Vagina (tissue), 2 donors: ENCODE results near the gene ZBTB21.

Experiments
- POLR2A ChIP-seq, 2 donors: fragments of 450-650 bp; IDR thresholded peaks; one replicate each; pipeline ENCODE4 v1.6.1; 2017; ENCODE audit warnings: antibody characterized with exemption in 2 of 2, mild to moderate bottlenecking in 2 of 2, moderate library complexity in 2 of 2
- TF ChIP-seq, protein P1 (sequence below), 3 experiments: fragments of 450-650 bp in 2 of 3; fragments of 200-600 bp in 1 of 3; sonication (generic) in 1 of 3; IDR thresholded peaks; one replicate each; pipeline ENCODE4 v1.5.1; 2017 to 2019; ENCODE audit warnings: antibody characterized with exemption in 3 of 3, mild to moderate bottlenecking in 2 of 3, moderate library complexity in 2 of 3

DNA sequence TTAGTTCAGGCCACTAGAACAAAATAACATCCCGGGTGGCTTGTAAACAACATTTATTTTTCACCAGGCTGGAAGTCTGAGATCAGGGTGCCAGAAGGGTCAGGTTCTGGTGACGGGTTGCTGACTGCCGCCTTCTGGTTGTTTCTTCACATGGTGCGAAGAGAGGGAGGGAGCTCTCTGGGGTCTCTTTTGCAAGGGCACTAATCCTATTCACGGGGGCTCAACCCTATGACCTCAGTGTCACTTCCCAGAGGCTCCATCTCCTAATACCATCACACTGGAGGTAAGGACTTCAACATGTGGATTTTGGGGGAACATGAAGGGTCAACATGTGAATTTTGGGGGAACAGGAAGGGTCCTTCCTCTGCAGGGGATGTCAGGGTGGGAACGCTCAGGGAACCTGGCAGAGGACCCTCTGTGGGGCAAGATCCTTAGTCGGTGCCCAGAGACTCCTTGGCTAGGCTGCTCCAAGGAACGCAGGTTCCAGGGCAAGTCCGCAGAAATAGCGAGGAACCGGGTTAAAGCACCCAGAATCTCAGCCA, 47.7 kb downstream of the ZBTB21 start:
- TF ChIP-seq, protein P1, sequence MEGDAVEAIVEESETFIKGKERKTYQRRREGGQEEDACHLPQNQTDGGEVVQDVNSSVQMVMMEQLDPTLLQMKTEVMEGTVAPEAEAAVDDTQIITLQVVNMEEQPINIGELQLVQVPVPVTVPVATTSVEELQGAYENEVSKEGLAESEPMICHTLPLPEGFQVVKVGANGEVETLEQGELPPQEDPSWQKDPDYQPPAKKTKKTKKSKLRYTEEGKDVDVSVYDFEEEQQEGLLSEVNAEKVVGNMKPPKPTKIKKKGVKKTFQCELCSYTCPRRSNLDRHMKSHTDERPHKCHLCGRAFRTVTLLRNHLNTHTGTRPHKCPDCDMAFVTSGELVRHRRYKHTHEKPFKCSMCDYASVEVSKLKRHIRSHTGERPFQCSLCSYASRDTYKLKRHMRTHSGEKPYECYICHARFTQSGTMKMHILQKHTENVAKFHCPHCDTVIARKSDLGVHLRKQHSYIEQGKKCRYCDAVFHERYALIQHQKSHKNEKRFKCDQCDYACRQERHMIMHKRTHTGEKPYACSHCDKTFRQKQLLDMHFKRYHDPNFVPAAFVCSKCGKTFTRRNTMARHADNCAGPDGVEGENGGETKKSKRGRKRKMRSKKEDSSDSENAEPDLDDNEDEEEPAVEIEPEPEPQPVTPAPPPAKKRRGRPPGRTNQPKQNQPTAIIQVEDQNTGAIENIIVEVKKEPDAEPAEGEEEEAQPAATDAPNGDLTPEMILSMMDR (IDR thresholded peaks at IDR 0.05), result no peak
- no peak for TF ChIP-seq POLR2A (IDR thresholded peaks at IDR 0.05)
